ENCODE measurements around the gene FOXI3.

The FOXI3 gene

GRCh38 chr2:88452565-88452905 is at the start of gene FOXI3:
TSS of gene FOXI3 (minus strand) at chr2:88452693. CDS start at chr2:88452535, 158 bp downstream.
- no peak for DNase-seq (ENCODE audit: low read depth, low spot score)

- DNase-seq (ENCODE audit: low read depth, low spot score), result no peak
Observed at GRCh38 chr2:88500691-88501090, 48.2 kb upstream of the FOXI3 start.

GRCh38 chr2:88499204-88499603 is 46.7 kb upstream of the FOXI3 start:
- DNase-seq (ENCODE audit: low read depth, low spot score), result no peak

- DNase-seq (ENCODE audit: low read depth, low spot score), result no peak
Observed at GRCh38 chr2:88493481-88493880, 41.0 kb upstream of the FOXI3 start.

- DNase-seq (ENCODE audit: low read depth, low spot score), result no peak
Observed at GRCh38 chr2:88492002-88492401, 39.5 kb upstream of the FOXI3 start.

GRCh38 chr2:88489181-88489580 is 36.7 kb upstream of the FOXI3 start:
- DNase-seq (ENCODE audit: low read depth, low spot score), result no peak

GRCh38 chr2:88483200-88483599 is 30.7 kb upstream of the FOXI3 start:
- no peak for DNase-seq (ENCODE audit: low read depth, low spot score)

GRCh38 chr2:88481691-88482336 is 29.3 kb upstream of the FOXI3 start:
- DNase-seq (ENCODE audit: low read depth, low spot score), result no peak

- DNase-seq (ENCODE audit: low read depth, low spot score), result no peak
Observed at GRCh38 chr2:88472811-88473210, 20.3 kb upstream of the FOXI3 start.

GRCh38 chr2:88471083-88471942 is 18.8 kb upstream of the FOXI3 start:
- DNase-seq (ENCODE audit: low read depth, low spot score), result no peak

- no peak for DNase-seq (ENCODE audit: low read depth, low spot score)
Observed at GRCh38 chr2:88469202-88470114, 17.0 kb upstream of the FOXI3 start.

GRCh38 chr2:88464153-88464552 is 11.7 kb upstream of the FOXI3 start:
- DNase-seq (ENCODE audit: low read depth, low spot score), result no peak

- no peak for DNase-seq (ENCODE audit: low read depth, low spot score)
Observed at GRCh38 chr2:88458633-88459032, 6.1 kb upstream of the FOXI3 start.

- DNase-seq (ENCODE audit: low read depth, low spot score), result no peak
Observed at GRCh38 chr2:88452980-88453582, 588 bp upstream of the FOXI3 start.

GRCh38 chr2:88451811-88452564 is 505 bp downstream of the FOXI3 start:
- DNase-seq (ENCODE audit: low read depth, low spot score), result no peak

GRCh38 chr2:88450925-88451810 is 1.3 kb downstream of the FOXI3 start:
- DNase-seq (ENCODE audit: low read depth, low spot score), result no peak

- DNase-seq (ENCODE audit: low read depth, low spot score), result no peak
Observed at GRCh38 chr2:88450186-88450585, 2.3 kb downstream of the FOXI3 start.

- no peak for DNase-seq (ENCODE audit: low read depth, low spot score)
Observed at GRCh38 chr2:88448248-88448647, 4.2 kb downstream of the FOXI3 start.

GRCh38 chr2:88443353-88443938 is 9.0 kb downstream of the FOXI3 start:
- DNase-seq (ENCODE audit: low read depth, low spot score), result no peak

GRCh38 chr2:88442473-88442872 is 10.0 kb downstream of the FOXI3 start:
- DNase-seq (ENCODE audit: low read depth, low spot score), result no peak

All from activated CD4-positive, CD25-positive, alpha-beta regulatory T cell treated with anti-CD3 and anti-CD28 coated beads, Interleukin-2, amount 50 U/mL, for 16 hours (primary cell).